Left kidney (tissue), 2 donors: Measurements from ENCODE around the gene PTCH2. TPM values are rescaled to one million over a fixed set of nuclear protein-coding genes. Genes with fewer than 3 reads are reported as not detected.
"Not testable (repeated sequence)": the region's sequence is repeated elsewhere in the genome, so short reads cannot be mapped to it uniquely, and the experiment has no call there.

ENCODE experiments used
- DNase-seq: peaks from one replicate; pipeline ENCODE4 v3.0.0-alpha.2; 2013
- polyA plus RNA-seq: library from polyadenylated mRNA; unstranded; fragments of 120-200 nt; gene quantifications from one replicate; pipeline ENCODE4 v1.2.1, GENCODE V29; 2013; ENCODE audit not compliant: insufficient read length

Gene PTCH2
- polyA plus RNA-seq, 1 donor, result 5.4 TPM

DNA sequence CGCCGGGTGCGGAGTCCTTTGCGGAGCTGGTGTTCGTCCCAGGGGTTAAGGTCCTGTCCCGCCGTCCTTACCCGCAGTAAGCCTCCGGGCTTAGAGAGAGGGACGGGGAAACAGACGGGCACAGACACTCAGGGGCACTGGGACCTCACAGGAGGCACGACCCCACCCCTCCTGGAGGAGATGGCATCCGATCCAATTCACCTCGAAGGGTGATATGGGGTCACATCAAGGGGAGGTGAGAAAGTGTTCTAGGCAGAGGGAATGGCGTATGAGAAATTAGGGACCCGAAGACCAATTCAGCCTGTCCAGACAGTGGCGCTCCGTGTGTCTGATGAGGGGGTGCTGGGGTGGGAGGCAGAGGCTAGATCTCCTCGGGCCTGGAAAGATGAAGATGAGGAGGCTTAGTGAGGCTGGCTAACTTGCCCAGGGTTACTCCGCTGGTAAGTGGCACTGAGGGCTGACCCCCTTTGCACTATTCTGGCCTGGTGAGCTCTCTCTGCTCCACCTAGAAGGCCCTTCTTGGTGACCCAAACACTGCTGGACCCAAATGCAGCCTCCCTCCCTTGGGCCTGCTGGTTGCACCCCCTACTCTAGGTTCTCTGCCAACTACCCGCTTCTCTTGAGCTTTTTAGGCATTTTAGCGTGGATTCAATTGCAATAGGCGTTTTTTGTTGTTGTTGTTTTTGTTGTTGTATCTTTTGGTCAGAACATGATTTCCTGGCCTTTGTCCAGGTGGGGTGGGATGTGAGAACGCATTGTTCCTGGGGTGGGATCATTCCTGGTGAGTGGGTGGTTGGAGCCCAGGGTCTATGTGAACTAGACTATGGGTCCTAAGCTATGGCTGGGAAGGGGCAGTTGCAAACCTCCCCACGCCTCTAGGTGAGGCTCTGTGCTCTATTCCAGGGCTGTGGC is 22.5 kb downstream of the PTCH2 start:
- DNase-seq, result no peak

DNA sequence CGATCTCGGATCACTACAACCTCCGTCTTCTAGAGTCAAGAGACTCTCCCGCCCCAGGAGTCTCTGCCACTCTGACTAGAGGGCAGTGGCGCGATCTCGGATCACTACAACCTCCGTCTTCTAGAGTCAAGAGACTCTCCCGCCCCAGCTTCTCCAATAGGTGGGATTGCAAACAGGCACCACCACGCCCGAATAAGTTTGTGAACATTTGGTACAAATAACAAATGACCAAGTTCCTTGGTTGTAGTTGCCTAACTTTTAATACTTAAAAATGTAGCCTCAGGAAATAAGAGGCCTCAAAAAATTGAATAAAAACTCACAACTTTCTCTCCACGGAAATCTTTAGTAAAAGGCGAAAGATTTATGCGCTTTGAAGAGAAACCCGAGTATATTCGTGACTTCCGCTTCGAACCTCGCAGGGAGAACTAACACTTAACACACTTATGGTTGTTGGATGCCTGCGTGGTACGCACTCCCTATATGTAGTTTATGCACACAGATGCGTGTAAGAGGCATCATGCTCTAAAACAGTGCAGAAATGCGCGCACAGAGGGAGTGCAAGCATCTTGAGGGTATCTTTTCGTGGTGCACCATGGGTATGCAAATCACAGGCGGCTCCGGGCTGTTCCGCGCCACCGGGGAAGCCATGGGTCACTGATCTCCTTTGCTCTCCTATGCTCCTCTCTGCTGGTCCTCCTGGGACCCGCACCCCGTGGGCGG is 23.3 kb downstream of the PTCH2 start:
- DNase-seq, result no peak

DNA sequence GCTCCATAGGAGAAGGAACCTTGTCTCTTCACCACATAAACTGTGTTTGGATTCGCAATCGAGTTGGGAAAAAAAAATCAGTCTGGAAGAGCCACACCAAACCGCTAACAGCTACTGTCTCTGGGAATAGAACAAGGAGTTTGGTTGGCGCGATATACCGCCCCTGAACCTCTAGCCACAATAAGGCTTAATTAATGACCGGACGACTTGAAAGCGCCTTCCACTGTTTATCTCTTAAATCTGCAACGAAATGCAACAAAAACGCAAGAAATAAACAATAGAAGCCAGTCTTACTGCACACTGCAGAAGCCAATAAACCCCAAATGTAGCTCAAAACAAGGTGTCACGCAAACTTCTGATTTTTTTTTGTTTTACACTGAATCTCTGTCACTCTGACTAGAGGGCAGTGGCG is 23.9 kb downstream of the PTCH2 start:
- DNase-seq, result no peak

DNA sequence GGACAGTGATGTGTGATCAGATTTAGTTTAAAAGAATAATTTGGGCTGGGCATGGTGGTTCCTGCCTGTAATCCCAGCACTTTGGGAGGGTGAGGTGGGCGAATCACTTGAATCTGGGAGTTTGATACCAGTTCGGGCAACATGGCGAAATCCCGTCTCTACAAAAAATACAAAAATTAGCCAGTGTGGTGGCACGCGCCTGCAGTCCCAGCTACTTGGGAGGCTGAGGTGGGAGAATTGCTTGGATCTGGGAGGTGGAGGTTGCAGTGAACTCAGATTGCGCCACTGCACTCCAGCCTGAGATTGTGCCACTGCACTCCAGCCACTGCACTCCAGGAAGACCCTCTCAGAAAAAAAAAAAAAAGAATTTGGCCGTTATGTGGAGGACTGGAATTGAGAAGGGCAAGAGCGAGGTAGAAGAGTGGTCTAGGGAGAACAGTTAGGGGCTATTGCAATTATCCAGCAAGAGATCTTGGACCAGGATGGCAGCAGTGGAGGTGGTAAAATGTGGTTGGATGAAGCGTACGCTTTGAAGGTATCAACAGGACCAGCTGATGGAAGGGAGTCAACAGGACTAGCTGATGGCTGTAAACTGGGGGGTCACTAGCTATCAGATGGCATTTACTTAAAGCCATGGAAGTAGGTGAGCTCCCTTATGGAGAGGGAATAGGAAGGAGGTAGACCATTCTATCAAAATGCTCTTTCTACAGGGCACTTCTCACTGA is 25.1 kb downstream of the PTCH2 start:
- DNase-seq, result no peak

DNA sequence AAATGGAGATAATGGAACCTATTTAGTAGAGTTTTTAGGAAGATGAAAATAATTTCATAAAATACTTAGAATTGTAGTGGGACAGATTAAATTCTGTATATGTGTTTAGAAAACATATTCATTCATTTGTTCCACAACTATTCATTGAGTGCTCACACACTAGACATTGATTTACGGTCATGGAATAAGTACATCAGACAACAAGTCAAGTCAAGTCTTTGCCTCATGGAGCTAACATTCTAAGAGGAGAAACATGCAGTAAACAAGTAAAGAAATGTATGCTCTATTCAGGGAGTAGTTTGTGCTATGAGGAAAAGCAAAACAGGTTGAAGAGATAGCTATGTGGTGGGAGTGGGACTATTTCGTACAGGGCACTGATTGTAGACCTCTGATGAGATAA is 25.7 kb downstream of the PTCH2 start:
- no peak for DNase-seq

DNA sequence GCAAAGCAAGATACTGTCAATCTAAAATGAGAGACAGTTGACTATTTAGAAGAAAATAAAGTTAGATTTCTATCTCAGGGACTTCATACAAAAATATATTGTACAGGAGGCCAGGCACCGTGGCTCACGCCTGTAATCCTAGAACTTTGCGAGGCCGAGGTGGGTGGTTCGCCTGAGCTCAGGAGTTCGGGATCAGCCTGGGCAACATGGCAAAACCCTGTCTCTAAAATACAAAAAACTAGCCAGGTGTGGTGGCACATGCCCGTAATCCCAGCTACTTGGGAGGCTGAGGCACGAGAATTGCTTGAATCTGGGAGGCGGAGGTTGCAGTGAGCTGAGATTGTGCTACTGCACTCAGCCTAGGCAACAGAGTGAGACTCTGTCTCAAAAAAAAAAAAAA is 27.1 kb downstream of the PTCH2 start:
- DNase-seq, result not testable (repeated sequence)

DNA sequence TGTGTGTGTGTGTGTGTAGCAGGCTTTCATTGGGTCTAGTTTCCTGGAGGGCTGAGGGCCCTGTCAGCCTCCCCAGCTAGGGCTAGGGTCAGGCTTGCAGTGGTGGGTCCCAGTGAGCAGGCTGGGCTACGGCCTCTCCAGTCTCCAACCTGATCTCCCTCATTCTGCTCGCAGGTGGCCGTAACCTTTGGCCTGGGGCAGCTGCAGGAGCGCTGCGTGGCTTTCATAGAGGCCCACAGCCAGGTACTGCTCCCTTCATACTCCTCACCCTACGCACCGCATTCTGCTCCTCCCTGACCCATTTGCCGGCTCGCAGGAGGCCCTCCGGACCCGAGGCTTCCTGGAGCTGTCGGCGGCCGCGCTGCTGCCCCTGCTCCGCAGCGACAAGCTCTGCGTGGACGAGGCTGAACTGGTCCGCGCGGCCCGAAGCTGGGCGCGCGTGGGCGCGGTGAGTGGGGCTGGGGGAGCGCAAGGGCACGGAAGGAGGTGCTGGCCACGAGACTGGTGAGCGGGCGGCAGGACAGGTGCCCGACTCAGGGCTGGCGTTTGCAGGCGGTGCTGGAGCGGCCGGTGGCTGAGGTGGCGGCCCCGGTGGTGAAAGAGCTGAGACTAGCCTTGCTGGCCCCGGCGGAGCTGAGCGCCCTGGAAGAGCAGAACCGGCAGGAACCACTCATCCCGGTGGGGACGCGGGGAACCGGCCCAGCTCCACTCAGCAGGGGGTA is 30.1 kb downstream of the PTCH2 start:
- no peak for DNase-seq

DNA sequence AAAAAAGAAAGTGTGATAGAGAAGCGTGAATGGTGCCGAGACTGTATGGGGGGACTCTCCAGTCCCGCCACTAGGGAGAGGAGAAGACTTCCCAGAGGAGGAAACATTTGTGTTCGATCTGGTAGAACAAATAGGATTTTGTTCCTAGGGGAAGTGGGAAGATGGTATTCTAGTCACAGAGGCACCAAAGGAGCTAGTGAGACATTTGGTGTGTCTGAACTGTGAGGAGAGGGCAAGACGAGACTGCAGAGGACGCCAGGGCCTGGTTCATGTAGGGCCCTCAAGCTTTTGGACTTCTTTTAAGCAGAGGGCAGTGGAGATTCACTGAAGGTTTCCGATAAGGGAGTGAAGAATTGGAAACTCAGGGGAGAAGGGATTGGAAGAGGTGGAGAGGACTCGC is 31.8 kb downstream of the PTCH2 start:
- DNase-seq, result no peak

DNA sequence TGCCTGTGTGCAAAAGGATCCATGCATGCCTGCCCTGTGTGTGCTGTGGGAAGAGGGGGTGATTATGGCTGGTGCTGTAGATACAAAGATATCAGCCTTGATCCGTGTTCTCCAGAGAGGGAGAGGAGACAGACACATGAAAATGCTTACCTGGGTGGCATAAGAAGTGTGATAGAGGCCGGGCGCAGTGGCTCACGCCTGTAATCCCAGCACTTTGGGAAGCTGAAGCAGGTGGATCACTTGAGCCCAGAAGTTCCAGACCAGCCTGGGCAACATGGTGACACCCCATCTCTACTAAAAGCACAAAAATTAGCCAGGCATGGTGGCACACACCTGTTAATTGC is 32.3 kb downstream of the PTCH2 start:
- not testable (repeated sequence) for DNase-seq

DNA sequence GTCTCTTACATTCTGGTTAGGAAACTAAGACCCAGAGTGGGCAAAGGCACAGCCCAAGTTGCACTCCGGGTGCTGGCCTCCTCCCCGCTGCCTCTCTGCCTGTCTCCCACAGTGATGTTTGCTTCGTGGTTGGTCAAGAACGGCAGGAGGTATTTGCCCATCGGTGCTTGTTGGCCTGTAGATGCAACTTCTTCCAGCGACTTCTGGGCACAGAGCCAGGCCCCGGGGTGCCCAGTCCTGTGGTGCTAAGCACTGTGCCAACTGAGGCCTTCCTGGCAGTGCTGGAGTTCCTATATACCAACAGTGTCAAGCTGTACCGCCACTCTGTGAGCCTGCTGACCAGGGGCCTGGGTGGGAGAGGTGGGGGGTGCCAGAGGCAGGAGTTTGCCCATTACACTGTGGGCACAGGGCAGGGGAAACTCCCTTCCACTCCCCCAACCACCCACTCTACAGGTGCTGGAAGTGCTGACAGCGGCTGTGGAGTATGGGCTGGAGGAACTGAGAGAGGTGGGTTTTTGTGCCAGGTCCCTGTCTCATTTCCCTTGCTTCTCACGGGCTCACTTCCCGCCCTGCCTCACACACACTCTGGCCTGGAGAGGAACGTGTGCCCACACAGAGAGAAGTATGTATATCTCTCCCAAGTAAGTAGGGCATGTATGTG is 32.8 kb downstream of the PTCH2 start:
- DNase-seq, result no peak

DNA sequence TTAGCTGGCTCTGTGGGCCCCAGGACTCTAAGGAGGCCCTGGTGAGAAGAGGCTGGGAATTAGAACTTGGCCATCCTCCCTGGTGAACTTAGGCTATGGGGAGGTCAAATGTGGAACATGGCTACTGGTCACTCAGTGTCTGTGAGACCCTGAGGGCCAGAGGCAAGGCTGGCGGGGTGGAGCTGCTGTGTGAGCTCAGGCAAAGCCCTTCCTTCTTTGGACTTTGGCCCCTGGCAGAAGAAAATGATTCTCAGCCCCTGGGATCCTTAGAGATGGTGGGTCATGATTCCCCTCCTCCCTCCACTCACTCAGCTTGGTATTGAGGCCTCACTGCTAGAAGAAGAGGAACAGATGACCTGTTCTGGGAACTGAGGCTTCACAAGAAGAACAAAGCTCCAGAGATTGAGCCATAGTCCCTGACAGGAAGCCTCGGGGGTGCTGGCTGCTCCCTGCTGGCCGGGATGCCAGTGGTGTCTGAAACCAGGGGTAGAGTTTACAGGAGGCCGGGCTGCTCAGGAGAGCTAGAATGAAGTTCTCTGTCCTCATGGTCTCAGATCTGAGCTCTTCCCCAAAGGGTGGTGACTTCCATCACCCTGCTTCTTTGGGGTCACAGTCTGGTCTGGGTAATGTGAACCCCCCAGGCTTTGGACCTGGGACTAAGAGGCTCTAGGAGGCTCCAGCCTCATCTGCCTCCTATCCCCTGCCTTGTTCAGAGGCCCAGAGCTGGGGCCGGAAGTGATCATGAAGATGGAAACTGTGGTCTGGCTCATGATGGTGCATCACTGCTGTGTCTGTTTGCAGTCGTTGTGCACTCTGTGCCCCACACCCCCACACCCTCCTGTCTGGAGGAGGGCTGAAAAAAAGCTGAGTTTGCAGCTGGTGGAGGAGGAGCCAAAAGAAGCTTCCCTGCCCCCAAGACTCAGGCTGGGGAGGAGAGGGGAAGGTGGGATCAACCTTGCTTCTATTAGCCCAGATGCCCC is 33.8 kb downstream of the PTCH2 start:
- peak; percentile 43 for DNase-seq

DNA sequence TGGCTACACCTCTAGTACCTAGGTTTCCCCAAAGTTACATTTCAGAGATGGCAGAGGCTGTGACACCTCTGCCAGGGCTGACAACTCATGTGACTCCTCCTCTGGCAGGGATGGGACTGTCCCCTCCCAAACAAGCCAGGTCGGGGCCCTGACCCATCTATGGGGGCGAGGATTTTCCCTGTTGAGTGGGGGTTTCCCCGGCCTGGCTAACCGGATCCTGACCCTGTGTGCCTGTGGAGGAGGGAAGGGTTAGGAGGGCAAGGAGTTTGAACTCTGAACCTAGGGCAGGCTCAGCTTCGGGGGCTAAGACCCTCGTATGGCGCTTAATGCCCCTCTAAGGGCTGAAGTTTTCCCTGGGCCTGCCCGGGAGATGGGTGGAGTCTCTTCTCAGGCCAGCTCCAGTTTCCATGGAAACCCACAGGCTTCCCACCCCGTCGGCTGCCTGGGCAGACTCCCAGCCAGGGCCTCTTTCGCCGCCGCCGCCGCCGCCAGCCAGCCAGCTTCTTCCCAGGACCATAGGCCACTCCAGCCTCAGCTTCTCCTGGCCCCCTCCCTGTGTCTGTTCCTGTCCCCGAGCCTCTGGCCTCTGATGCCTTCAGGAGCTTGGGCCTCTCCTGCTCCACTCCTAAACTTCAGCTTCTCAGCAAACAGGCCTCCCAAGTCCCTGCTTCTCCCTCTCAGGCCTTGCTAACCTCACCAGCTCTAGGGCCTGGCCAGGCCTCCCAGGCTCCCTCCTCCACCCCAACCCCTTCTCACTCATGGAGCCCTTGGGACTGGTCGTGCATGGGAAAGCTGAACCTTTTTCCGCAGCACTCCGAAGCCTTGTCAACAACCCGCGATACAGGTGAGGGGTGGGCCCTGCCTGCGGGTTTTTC is 34.8 kb downstream of the PTCH2 start, which contains the start of gene BTBD19:
Gene BTBD19, plus strand, starts transcription at position 461 of the 875 bp plus-strand sequence. Its CDS starts 298 bp downstream, at position 759.
- peak; percentile 90 for DNase-seq

DNA sequence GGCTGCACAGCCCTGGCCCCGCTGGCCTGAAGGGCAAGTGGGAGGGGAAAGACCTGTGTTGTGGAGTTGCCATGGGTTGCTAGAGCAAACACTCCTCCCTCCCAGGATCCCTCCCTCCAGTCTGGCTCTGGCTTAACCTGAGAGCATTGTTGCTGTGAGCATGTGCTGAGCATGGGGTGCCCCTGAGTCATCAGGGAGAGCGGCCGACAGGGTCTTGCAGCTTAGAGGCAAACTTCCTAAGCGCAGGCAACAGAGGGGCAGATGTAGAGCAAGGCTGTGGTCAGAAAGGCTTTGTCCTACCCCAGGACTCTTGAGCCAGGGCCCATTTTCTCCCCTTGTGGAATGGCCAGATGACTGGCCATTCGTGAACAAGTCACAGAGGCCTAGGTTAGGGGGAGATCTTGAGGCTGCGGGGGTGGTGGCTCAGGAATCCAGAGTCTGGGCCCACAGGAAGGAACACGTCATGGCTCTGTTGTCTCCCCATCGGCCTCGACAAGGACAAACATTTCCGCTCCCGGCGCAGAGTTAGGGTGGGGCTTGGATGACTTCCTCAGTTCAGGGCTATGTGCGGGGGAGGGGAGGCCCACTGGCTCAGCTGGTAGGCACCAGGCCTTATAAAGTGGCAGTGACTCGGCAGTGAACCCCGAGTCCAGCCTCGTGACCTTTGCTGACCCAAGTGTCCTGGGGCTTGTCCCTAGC is 35.5 kb downstream of the PTCH2 start:
- peak; percentile 90 for DNase-seq

DNA sequence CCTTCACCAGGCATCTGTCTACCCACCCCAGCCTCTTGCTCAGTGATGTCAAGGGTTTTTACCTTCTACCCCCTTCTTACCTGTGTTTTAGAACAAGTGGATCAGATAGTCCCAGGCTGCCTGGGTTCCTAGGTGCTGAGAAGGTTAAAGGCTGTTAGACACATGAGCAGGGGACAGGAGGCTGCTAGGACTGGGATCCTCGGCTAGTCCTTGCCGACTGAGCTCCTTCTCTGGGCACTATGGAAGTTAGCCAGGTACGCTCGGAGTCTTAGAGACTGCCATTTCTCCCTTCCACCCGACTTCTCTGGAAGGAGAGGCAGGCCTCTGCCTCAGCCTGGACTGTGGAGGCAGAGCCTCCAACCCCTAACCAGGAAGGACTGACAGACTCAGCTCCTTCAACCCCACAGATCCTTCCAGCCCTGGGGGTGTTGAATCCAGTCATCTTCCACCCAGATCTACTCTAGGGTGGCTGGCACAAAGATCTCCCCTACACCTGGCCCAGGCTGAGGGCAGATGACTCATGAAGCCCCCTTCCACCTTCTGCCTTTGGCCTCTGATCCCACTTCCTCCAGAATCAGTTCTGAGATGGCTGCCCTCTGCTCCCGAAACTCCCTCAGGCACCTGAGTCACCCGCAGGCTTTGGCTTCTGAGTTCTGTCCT is 36.2 kb downstream of the PTCH2 start, which contains the start of gene DYNLT4:
Gene DYNLT4, minus strand, starts transcription at position 648 of the 660 bp plus-strand sequence. CDS start 683 bp downstream, outside the sequence.
- DNase-seq, result no peak

DNA sequence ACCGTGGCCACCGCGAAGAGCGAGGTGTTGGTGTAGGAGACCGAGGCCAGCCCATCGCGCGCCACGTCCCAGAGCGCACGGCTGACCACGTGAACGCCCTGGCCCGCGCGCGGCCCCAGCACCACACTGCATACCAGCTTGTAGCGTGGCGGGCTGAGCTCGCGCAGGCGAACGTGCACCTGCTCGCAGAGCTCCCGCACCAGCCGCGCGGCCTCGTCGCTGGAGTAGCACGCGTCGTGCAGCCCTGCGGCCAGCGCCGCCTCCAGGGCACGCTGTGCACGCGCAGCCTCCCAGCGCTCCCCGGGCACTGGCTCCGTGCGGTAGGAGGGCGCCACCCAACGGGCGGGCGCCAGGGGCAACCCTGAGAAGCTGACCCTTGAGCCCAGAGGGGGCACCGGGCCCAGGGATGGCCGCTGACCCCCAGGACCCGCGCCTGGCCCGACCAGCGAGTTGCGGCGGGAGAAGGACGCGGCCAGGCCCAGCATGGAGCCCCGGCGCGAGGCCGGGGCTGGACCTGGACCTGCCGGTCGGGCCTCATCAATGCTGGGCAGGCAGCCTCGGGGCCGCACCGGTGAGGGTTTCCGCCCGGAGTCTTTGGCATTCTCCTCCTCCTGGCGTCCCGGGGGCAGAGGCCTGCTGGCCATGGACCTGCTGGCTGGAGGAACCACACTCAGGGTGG is 36.9 kb downstream of the PTCH2 start:
- DNase-seq, result no peak

DNA sequence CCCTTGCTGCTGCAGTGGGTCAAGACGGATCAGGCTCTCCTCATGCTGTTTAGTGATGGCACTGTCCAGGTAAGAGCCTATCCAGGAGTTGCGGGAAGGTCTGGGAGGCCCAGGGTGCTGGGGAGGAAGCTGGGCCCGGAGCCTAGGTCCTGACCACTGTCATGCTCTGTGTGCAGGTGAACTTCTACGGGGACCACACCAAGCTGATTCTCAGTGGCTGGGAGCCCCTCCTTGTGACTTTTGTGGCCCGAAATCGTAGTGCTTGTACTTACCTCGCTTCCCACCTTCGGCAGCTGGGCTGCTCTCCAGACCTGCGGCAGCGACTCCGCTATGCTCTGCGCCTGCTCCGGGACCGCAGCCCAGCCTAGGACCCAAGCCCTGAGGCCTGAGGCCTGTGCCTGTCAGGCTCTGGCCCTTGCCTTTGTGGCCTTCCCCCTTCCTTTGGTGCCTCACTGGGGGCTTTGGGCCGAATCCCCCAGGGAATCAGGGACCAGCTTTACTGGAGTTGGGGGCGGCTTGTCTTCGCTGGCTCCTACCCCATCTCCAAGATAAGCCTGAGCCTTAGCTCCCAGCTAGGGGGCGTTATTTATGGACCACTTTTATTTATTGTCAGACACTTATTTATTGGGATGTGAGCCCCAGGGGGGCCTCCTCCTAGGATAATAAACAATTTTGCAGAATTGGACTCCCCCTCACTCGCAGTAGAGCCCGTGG is 37.6 kb downstream of the PTCH2 start:
- no peak for DNase-seq
